Measurements from ENCODE around the gene PLXNC1.

PLXNC1 gene

GRCh38 chr12:94183708-94184379 is 35.5 kb downstream of the PLXNC1 start:
- no peak for DNase-seq

GRCh38 chr12:94184995-94185719 is 36.8 kb downstream of the PLXNC1 start:
- no peak for DNase-seq

- DNase-seq = no peak
Observed at GRCh38 chr12:94185801-94186200, 37.4 kb downstream of the PLXNC1 start.

DNA sequence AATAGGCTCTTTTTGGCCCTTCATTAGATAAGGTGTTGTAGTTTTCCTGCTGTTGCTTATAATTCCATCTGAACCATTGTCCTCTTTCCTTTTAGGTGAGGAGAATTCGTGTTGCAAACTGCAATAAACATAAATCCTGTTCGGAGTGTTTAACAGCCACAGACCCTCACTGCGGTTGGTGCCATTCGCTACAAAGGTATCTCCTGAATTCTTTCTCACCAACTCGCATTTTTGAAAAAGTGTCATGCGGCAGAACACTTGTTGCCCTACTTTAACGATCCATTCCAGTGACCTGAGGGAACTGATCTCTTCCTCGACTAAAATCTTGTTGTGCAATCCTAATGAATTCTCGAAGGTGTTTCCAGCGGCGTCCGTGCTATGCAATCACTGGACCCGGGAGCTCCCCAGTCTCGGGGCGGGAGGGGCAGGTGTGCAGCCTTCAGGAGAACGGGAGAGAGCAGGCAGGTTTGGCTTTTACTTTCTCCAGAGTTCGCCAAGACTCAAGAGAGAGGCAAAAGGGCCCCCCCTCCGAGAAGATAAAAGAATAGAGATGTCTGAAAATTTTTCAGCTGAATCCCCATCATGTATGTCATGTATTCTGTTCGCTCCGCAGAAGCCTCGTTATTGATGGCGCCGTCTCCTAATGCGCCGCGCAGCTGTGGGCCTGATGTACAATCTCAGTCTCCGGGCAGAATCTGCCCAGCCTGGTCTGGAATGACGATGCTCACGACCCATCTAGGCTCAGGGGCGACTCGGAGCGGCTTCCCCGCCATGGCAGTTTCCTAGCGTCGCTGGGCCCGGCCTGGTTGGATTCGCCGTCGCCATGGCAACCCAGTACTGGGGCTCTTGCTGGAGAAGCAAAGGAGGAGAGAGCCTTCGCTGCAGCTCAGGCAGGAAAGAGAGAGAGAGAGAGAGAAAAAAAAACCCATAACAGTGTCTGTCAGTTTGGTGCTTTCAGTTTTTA is 38.2 kb downstream of the PLXNC1 start:
- DNase-seq = no peak

DNA sequence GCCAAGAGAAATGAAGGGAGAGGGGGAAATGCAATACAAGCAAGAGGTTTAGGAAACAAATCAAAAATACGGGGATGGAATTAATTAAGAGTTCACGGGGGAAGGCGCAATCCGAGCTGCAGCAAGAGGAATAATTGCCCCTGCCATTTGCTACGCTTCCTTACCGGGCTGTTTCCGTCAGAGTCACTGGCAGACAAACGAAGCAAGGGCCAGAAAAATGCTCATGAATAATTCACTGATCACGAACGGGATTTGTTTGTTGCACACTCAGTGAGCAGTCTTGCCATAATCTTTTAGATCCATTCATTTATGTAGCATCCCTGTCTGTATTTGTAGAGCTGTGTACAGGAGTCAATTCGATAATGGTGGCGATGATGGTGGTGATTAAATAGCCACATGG is 39.0 kb downstream of the PLXNC1 start:
- no peak for DNase-seq

GRCh38 chr12:94190623-94191022 is 42.2 kb downstream of the PLXNC1 start:
- no peak for DNase-seq

- no peak for DNase-seq
Observed at GRCh38 chr12:94191023-94191422, 42.6 kb downstream of the PLXNC1 start.

DNA sequence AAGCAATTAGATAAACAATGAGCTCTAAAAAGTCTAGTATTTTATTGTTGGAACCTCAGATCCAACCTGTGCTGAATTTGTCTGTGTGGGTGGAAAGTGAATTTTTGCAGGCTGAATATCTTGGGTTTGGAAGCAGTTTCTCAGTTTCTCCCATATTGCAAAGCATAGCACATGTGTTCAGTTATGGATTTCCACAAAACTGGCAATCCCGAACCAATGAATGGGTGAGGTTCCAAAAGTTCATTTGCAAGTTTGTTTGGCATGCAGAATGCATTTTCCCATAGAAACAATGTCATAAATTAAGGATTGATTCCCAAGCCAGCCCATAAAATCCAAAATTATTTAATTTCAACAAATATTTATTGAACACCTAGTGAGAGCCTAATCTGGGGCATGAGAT is 43.4 kb downstream of the PLXNC1 start:
- DNase-seq = no peak

GRCh38 chr12:94192506-94192905 is 44.1 kb downstream of the PLXNC1 start:
- DNase-seq = no peak

- DNase-seq = no peak
Observed at GRCh38 chr12:94193168-94193567, 44.8 kb downstream of the PLXNC1 start.

DNA sequence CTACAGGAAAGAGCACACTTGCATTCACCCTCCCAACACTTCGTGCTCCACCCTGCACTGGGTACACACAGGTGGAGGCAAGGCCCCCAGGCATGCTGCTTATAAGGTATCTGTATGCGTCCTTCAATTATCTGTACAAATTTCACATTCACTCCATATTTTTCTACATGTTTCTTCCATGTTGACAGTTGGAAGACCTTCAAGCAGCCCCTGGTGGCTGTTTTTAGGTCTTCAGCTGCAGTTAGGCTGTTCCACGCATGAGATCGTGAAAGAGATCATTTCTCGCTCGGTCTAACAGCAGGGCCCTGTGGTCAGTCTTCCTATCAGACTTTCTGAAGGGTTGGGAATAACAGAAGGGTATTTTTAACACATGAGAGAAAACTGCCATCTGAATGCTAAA is 47.1 kb downstream of the PLXNC1 start:
- DNase-seq = no peak

DNA sequence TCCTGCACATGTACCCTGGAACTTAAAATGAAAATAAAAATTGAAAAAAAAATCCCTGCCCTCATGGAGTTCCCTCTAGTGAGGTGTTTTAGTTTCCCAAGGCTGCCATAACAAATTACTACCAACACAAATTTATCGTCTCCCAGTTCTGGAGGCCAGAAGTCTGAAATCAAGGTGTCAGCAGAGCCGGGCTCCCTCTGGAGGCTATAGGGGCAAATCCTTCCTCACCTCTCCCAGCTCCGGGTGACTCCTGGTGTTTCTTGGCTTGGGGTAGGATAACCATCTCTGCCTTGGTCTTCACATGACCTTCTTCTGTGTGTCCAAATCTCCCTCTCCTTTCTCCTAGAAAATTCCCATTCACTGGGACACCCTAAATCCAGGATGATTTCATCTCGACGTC is 50.1 kb downstream of the PLXNC1 start:
- no peak for DNase-seq

GRCh38 chr12:94198872-94199271 is 50.5 kb downstream of the PLXNC1 start:
- no peak for DNase-seq

DNA sequence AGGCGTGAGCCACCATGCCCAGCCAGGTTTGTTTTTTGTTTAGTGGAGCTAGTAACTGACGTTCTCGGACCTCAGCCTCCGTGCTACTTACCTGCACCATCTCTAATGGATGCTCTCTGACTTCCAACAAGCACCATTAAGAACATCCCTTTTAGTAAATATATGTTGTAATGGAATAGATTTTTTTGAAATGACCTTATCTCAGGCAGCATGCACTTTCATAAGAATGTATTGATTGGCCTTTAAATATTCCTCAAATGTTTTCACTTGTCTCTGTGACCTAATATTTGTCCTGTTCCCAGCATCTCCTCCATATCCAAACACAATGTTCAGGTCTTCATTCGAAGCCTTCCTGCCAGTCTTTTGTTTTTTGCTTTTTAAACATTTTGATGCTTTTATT is 51.7 kb downstream of the PLXNC1 start:
- DNase-seq = no peak

GRCh38 chr12:94200695-94201094 is 52.3 kb downstream of the PLXNC1 start:
- DNase-seq = no peak

- DNase-seq = no peak
Observed at GRCh38 chr12:94202245-94203180, 54.1 kb downstream of the PLXNC1 start.

GRCh38 chr12:94203181-94203546 is 54.8 kb downstream of the PLXNC1 start:
- no peak for DNase-seq

- no peak for DNase-seq
Observed at GRCh38 chr12:94203796-94204195, 55.4 kb downstream of the PLXNC1 start.

DNA sequence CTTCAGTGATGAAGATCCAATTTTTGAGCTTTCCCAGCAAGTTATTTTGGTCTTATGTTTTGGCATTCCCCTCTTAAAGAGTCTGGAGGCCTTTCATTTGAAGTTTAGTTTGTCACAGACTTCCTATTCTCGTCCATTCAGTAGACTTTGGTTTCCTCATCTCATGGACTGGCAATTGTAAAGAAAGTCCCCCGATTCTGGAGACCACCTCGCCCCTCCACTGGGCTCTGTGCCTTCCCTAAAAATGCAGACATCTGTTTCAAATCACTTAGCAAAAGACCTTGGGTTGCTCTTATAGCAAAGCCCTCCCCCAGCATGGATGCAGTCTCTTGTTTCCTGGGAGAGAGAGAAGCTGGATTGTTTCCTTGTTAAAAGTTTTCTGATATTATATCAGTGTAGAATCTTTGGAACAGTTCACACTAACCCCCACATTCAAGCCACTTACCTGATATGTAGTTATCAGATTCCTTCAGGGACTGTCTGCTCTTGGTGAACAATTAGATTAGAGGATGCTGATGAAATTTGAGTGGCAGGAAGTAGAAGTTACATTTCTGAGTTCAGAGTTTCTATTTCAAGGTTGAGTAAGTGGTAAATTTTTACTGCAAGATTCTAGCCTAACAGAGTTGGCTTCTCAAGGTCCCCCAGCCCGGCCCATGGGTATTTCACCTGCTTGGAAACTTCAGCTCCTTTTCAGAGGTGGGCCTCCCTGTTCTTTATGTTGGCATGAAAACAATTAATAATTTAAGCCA is 56.3 kb downstream of the PLXNC1 start:
- DNase-seq = no peak

DNA sequence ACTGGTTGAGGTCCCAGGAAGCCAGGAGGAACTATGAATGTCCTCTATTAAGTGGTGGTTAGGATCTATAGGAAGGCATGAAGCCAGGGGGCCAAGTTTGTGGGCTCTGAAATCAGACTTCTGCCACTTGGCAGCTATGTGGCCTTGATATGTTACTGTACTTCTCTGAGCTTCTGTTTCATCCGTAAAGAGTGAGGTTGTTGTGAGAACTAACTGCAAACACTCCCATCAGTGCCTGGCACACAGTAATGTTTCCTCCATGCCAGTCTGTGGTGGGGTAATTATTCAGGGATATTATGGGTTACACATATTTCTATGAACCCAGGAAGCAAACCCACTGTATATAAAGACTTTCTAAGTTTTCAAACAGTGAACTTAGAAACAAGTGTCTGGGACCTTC is 57.4 kb downstream of the PLXNC1 start:
- no peak for DNase-seq

GRCh38 chr12:94206886-94207285 is 58.5 kb downstream of the PLXNC1 start:
- no peak for DNase-seq

DNA sequence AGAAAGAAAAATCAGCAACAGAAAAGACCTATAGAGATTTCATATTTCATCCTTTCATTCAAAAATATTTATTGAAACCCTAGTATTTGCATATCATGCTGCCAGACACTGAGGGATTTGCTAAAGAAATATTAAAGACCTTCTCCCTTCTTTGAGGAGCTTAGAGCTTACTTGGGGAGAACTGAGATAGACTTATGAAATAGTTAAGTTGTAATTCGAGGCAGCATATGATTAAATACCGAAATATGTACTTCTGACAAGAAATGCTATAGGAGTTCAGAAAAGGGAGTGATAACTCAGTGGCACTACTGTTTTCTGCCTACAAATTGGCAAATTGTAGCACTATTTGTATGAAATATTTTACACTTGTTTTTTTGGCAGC is 59.1 kb downstream of the PLXNC1 start:
- DNase-seq = no peak

All from CD4-positive, alpha-beta T cell treated with Interferon gamma for 1 hour (primary cell).